Fibroblast of lung (primary cell): ENCODE data around the gene TMEM38B.

Source experiments
- EZH2 ChIP-seq: IDR thresholded peaks from 2 replicates; pipeline ENCODE4 v1.5.1; 2012; ENCODE audit warnings: low read length, control low read depth, mild to moderate bottlenecking; ENCODE audit errors: missing control alignments
- TF ChIP-seq, protein P1 (sequence below), 2 donors: IDR thresholded peaks in 1 of 2; conservative IDR thresholded peaks in 1 of 2; 1 replicate in 1 of 2; 2 replicates in 1 of 2; pipeline ENCODE4 v1.5.1; 2011 to 2012; ENCODE audit warnings: low read length in 2 of 2, control low read depth in 1 of 2, inconsistent platforms in 1 of 2, low read depth in 1 of 2, mild to moderate bottlenecking in 1 of 2

- TF ChIP-seq, protein P1, sequence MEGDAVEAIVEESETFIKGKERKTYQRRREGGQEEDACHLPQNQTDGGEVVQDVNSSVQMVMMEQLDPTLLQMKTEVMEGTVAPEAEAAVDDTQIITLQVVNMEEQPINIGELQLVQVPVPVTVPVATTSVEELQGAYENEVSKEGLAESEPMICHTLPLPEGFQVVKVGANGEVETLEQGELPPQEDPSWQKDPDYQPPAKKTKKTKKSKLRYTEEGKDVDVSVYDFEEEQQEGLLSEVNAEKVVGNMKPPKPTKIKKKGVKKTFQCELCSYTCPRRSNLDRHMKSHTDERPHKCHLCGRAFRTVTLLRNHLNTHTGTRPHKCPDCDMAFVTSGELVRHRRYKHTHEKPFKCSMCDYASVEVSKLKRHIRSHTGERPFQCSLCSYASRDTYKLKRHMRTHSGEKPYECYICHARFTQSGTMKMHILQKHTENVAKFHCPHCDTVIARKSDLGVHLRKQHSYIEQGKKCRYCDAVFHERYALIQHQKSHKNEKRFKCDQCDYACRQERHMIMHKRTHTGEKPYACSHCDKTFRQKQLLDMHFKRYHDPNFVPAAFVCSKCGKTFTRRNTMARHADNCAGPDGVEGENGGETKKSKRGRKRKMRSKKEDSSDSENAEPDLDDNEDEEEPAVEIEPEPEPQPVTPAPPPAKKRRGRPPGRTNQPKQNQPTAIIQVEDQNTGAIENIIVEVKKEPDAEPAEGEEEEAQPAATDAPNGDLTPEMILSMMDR (conservative IDR thresholded peaks at IDR 0.05 in 1 of 2, IDR thresholded peaks at IDR 0.05 in 1 of 2; ENCODE audit: low read depth in 1 of 2, low read length in 2 of 2): no peak
- no peak for TF ChIP-seq EZH2
Observed at GRCh38 chr9:105681724-105682123, 12.6 kb upstream of the TMEM38B start.
